ENCODE results near the gene NR1D1.

The NR1D1 gene

GRCh38 chr17:40074871-40075200 is 25.6 kb downstream of the NR1D1 start:
- TF ChIP-seq EZH2 (optimal IDR thresholded peaks at IDR 0.05; ENCODE audit: low read depth, low read length) (no peak), EZH2phosphoT487 (IDR thresholded peaks at IDR 0.05; ENCODE audit: low read length) (no peak), CTCF (IDR thresholded peaks at IDR 0.05; ENCODE audit: low read length) (no peak)
- Histone ChIP-seq H3K9me3 (replicated peaks; ENCODE audit: insufficient read depth, low read length) (no peaks in the 10 kb centered on the region), H3F3A (ENCODE audit: insufficient read depth, low read length) (no peaks in the 10 kb centered on the region), H3K27ac (ENCODE audit: low read length) (no peak overlapping the region), H3K27me3 (replicated peaks; ENCODE audit: insufficient read depth, low read length) (no peaks in the 10 kb centered on the region), H3K36me3 (replicated peaks; ENCODE audit: insufficient read depth, low read length) (no peaks in the 10 kb centered on the region), H2AFZ (ENCODE audit: low read length) (no peak overlapping the region), H3K4me2 (ENCODE audit: low read depth, low read length) (no peak overlapping the region), H3K9me2 (replicated peaks; ENCODE audit: insufficient read depth, low read length) (no peaks in the 10 kb centered on the region), H3K4me1 (ENCODE audit: low read length) (peaks cover 7% of the 10 kb centered on the region), H3K4me3 (ENCODE audit: low read length) (no peak overlapping the region), H4K20me1 (ENCODE audit: insufficient read depth, low read length) (no peaks in the 10 kb centered on the region), H3K79me2 (ENCODE audit: low read length) (no peaks in the 10 kb centered on the region), H3K9ac (ENCODE audit: low read length) (no peak overlapping the region)
- DNase-seq = no peak

GRCh38 chr17:40074175-40074512 is 26.2 kb downstream of the NR1D1 start:
- Histone ChIP-seq H3K36me3 (replicated peaks; ENCODE audit: insufficient read depth, low read length) (no peaks in the 10 kb centered on the region), H3K4me1 (ENCODE audit: low read length) (peaks cover 14% of the 10 kb centered on the region), H3K27ac (ENCODE audit: low read length) (no peak overlapping the region)

GRCh38 chr17:40073454-40074174 is 26.8 kb downstream of the NR1D1 start:
- Histone ChIP-seq H3K9me3 (replicated peaks; ENCODE audit: insufficient read depth, low read length) (no peaks in the 10 kb centered on the region), H3K27me3 (replicated peaks; ENCODE audit: insufficient read depth, low read length) (no peaks in the 10 kb centered on the region), H4K20me1 (ENCODE audit: insufficient read depth, low read length) (no peaks in the 10 kb centered on the region), H3K4me1 (ENCODE audit: low read length) (peaks cover 16% of the 10 kb centered on the region), H3K27ac (ENCODE audit: low read length) (no peak overlapping the region), H2AFZ (ENCODE audit: low read length) (no peak overlapping the region), H3K9me2 (replicated peaks; ENCODE audit: insufficient read depth, low read length) (no peaks in the 10 kb centered on the region), H3K4me2 (ENCODE audit: low read depth, low read length) (no peak overlapping the region), H3K4me3 (ENCODE audit: low read length) (no peak overlapping the region), H3K79me2 (ENCODE audit: low read length) (no peaks in the 10 kb centered on the region), H3K36me3 (replicated peaks; ENCODE audit: insufficient read depth, low read length) (no peaks in the 10 kb centered on the region), H3K9ac (ENCODE audit: low read length) (no peak overlapping the region), H3F3A (ENCODE audit: insufficient read depth, low read length) (peaks cover 5% of the 10 kb centered on the region; the same call in 1 of the 2 replicates)
- no peak for DNase-seq
- TF ChIP-seq EZH2phosphoT487 (IDR thresholded peaks at IDR 0.05; ENCODE audit: low read length) = no peak
- TF ChIP-seq EZH2 (optimal IDR thresholded peaks at IDR 0.05; ENCODE audit: low read depth, low read length) = no peak
- TF ChIP-seq CTCF (IDR thresholded peaks at IDR 0.05; ENCODE audit: low read length) = no peak

More at GRCh38 chr17:40074175-40074512, 26.2 kb downstream of the NR1D1 start:
- Histone ChIP-seq H3K9me2 (replicated peaks; ENCODE audit: insufficient read depth, low read length) (no peaks in the 10 kb centered on the region), H3K4me2 (ENCODE audit: low read depth, low read length) (no peak overlapping the region), H3K9ac (ENCODE audit: low read length) (no peak overlapping the region), H2AFZ (ENCODE audit: low read length) (no peak overlapping the region), H3K27me3 (replicated peaks; ENCODE audit: insufficient read depth, low read length) (no peaks in the 10 kb centered on the region), H3K4me3 (ENCODE audit: low read length) (no peak overlapping the region), H3F3A (ENCODE audit: insufficient read depth, low read length) (peaks cover 5% of the 10 kb centered on the region; the same call in 1 of the 2 replicates), H4K20me1 (ENCODE audit: insufficient read depth, low read length) (no peaks in the 10 kb centered on the region), H3K9me3 (replicated peaks; ENCODE audit: insufficient read depth, low read length) (no peaks in the 10 kb centered on the region), H3K79me2 (ENCODE audit: low read length) (no peaks in the 10 kb centered on the region)
- TF ChIP-seq EZH2 (optimal IDR thresholded peaks at IDR 0.05; ENCODE audit: low read depth, low read length) (no peak), EZH2phosphoT487 (IDR thresholded peaks at IDR 0.05; ENCODE audit: low read length) (no peak), CTCF (IDR thresholded peaks at IDR 0.05; ENCODE audit: low read length) (no peak)
- DNase-seq = no peak

All from MM.1S (cell line).